Cardiac muscle cell (in vitro differentiated cells and primary cell): ENCODE results near the gene CMTM5. TPM values are rescaled to one million over a fixed set of nuclear protein-coding genes. Genes with fewer than 3 reads are reported as not detected.

Experiments used
- DNase-seq, 2 donors: peaks; one replicate each; pipeline versions ENCODE4 v3.0.0 to v3.0.0-alpha.2; 2010 to 2017; ENCODE audit warnings: low read depth in 1 of 2, low spot score in 1 of 2
- H3K27ac ChIP-seq: fragments of 200-600 bp; sonication (generic); 2 replicates; pipeline ENCODE4 v1.5.1; 2016
- H3K27me3 ChIP-seq: fragments of 200-600 bp; sonication (generic); 2 replicates; pipeline ENCODE4 v1.6.0; 2016; ENCODE audit warnings: control low read depth
- H3K36me3 ChIP-seq: fragments of 200-600 bp; sonication (generic); 2 replicates; pipeline ENCODE4 v1.5.1; 2016; ENCODE audit warnings: control low read depth
- H3K4me1 ChIP-seq: fragments of 200-600 bp; sonication (generic); 2 replicates; pipeline ENCODE4 v1.8.1; 2017; ENCODE audit warnings: low read depth, mild to moderate bottlenecking, mixed run types
- H3K4me3 ChIP-seq: fragments of 200-600 bp; sonication (generic); 2 replicates; pipeline ENCODE4 v1.5.1; 2016; ENCODE audit warnings: mild to moderate bottlenecking
- H3K9me3 ChIP-seq: fragments of 200-600 bp; sonication (generic); 2 replicates; pipeline ENCODE4 v1.5.1; 2017; ENCODE audit warnings: low read depth, mild to moderate bottlenecking, control low read depth
- CTCF ChIP-seq: IDR thresholded peaks from 2 replicates; pipeline ENCODE4 v1.5.1; 2012; ENCODE audit warnings: low read depth, mild to moderate bottlenecking, low read length
- polyA plus RNA-seq: library from polyadenylated mRNA; unstranded; fragments of >200 nt; fragmentation: Nextera tagmentation; extraction: Ambion mirVana; gene quantifications from 2 replicates; pipeline ENCODE4 v1.2.1, GENCODE V29; 2016
- total RNA-seq: library from RNA; depleted of rRNA; stranded (reverse); fragments of >200 nt; gene quantifications from 2 replicates; pipeline ENCODE4 v1.2.3, GENCODE V29; 2016

CMTM5 gene
- total and polyA plus RNA-seq, 2 experiments from 2014 or later: 0.21 to 31.4 TPM

DNA sequence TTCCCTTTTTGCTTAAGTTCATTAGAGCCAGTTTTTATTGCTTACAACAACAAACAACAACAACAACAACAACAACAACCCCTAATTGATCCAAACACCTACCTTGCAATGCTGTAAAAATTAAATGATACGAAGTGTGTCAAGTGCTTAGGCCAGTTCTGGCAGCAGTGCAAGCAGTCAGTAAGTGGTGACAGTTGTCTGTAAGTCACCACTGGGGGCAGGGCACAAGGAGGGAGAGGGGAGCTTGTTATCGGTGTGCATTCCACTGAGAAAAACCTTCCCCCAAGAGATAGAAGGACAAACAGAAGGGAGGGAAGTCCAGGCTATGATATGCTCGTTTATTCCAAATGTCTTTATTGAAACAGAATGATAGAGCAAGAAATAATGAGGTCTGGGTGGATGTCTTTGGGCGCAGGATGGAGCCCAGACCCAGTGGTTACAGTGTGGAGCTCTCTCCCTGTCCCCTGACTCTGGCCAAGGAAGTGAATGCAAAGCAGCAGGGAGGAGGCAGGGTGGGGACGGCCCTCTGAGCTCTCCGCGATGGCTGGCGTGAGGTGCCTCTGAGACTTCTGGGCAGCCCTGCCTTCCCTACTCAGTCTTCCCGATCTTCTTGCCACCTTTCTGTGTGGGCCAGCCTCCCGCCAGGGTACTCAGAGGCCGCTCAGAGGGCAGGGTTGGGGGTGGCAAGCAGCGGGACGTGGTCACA lies 30.7 kb upstream of the CMTM5 start:
- no peaks in the 10 kb centered on the region for H3K9me3 ChIP-seq
- H3K4me1 ChIP-seq: no peaks in the 10 kb centered on the region
- no peak for TF ChIP-seq CTCF
- no peaks in the 10 kb centered on the region for H3K27me3 ChIP-seq
- no peak for DNase-seq
- no peak overlapping the region for H3K4me3 ChIP-seq
- no peaks in the 10 kb centered on the region for H3K36me3 ChIP-seq
- peak overlapping the region; percentile 61 for H3K27ac ChIP-seq

DNA sequence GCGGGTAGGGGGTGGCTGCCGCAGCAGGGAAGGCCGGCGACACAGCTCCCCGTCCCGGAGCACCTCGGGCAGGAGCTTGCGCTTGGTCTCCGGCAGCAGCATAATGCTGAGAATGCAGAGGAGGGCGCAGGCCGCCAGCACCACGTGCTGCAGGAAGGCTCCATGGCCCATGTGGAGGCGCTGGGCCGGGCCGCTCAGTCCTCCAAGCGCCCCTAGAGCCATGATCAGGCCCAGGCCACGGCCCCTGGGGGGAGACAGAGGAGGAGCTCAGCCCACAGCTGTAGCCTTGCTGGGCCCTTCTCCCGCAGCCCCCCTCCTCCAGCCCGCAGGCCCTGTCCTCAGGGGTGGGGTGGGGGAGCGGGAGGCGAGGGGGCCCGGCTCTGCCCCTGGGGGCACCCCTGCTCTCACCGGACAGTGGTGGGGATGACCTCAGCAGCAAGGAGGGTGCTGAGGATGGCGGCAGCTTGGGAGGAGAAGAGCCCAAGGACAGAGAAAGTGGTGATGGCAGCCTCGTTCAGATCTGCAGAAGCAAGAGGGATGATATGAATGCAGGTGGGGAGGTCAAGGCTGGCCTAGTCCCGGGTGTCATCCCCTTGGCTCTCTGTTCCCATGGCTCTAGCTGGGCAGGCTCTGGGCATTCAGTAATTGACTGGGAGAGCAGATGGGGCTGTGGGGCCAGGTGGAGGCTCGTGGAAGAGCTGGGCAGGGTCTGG lies 30.0 kb upstream of the CMTM5 start:
- peaks cover 3% of the 10 kb centered on the region for H3K27me3 ChIP-seq
- DNase-seq: no peak
- no peak for TF ChIP-seq CTCF
- no peaks in the 10 kb centered on the region for H3K9me3 ChIP-seq
- peak overlapping the region; percentile 61 for H3K27ac ChIP-seq
- no peak overlapping the region for H3K4me3 ChIP-seq
- no peaks in the 10 kb centered on the region for H3K36me3 ChIP-seq
- H3K4me1 ChIP-seq: no peaks in the 10 kb centered on the region

DNA sequence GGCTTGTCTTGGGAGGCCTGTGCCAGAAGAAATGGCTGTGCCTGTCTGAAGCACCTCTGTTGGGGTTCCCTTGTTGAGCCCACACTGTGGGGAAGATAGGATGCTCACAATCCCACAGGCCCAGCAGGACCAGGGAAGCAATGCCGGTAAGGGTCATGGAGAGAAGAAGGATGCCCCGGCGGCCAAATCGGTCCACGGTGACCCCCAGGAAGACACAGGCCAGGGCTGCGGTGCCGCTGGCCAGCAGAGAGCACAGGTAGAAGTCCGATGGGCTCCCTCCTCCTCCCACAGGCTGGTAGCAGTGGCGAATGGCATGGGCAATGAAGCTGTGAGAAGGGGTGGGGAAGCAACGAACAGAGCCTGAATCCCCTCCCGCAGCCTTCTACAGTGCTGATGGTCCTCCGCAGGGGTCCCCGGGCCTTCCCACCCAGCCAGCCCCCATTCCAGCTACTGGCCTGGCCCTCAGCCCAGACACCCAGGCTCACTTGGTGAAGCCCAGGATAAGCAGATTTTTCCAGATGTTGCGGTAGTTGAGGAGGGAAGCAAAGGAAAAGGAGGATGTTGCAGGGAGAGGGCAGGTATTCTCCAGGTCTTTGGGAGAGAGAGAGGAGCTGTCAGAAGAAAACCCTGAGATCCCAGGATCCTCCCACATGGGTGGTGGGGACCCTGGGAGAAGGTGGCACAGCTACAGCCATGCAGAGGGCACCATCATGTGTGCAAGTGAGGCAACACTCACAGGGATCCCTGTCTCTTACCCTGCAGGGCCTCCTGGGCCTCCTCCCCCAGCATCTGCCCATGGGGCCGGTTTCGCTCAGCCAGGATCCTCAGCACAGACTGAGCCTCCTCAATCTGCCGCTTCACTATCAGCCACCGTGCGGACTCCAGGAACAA lies 29.2 kb upstream of the CMTM5 start:
- no peak overlapping the region for H3K27ac ChIP-seq
- no peaks in the 10 kb centered on the region for H3K9me3 ChIP-seq
- H3K4me1 ChIP-seq: no peaks in the 10 kb centered on the region
- H3K27me3 ChIP-seq: peaks cover 4% of the 10 kb centered on the region
- no peaks in the 10 kb centered on the region for H3K36me3 ChIP-seq
- DNase-seq: no peak
- no peak overlapping the region for H3K4me3 ChIP-seq
- TF ChIP-seq CTCF: no peak

DNA sequence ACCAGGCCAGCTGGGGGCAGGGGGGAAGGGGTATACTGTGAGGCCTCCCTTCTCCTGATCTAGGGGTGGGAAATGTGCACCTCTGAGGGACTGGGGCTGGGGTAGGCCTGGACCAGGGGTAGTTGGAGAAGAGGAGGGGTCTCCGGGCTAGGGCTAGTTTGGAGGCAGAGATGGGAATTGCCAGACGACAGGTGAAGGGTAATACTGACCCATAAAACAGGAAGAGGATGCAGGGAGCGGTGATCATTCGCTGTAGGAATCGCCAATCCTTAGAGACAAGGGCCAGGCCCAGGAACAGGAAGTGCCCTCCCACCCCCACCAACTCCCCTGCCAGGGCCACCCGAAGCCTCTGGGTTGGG lies 28.6 kb upstream of the CMTM5 start:
- H3K4me3 ChIP-seq: no peak overlapping the region
- no peaks in the 10 kb centered on the region for H3K4me1 ChIP-seq
- no peaks in the 10 kb centered on the region for H3K9me3 ChIP-seq
- H3K27me3 ChIP-seq: peaks cover 4% of the 10 kb centered on the region
- TF ChIP-seq CTCF: no peak
- H3K27ac ChIP-seq: no peak overlapping the region
- no peaks in the 10 kb centered on the region for H3K36me3 ChIP-seq
- no peak for DNase-seq

DNA sequence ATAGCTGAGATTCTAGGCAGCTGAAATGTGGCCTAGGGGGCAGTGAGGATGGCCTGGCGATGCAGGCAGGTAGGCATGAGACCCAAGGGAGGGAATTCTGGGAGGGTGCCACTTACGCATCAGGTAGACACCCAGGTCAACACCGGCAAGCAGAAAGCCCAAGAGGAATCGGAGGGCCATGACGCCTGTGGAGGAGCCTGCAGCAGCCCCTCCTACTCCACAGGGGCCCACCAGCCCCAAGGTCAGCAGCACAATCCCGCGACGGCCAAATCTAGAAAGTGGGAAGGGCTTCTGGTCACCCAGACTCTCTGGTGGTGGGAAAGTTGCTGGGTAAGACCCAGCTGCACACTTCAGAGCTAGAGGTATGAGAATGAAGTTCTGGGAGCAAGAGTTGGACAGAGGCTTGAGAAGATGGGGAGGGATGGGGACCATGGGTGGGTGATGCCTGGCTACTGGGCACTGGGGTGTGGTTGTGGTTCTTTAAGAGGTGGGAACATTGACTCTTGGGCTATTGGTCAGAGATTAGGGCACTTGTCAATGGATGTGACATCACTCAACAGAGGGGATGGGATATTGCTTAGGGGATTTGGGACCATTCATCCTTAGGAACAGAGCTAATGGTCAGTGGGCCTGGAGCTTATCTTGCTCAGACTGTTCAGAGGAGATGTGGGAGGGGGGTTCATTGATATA lies 27.5 kb upstream of the CMTM5 start:
- H3K27ac ChIP-seq: no peak overlapping the region
- H3K9me3 ChIP-seq: no peaks in the 10 kb centered on the region
- TF ChIP-seq CTCF: no peak
- H3K36me3 ChIP-seq: no peaks in the 10 kb centered on the region
- H3K4me1 ChIP-seq: no peaks in the 10 kb centered on the region
- peaks cover 4% of the 10 kb centered on the region for H3K27me3 ChIP-seq
- H3K4me3 ChIP-seq: no peak overlapping the region
- DNase-seq: no peak
